SK-N-SH (cell line): Measurements from ENCODE around the gene SMARCC1. TPM values are rescaled to one million over a fixed set of nuclear protein-coding genes. Genes with fewer than 3 reads are reported as not detected.

Experiments used
- CTCF ChIA-PET: fragments of 300-600, 350-600 bp; formaldehyde crosslinking; extraction: SDS; loops from one replicate; lab custom pipeline; 2021; lab: Yijun Ruan, JAX
- POLR2A ChIA-PET: fragments of 350-600 bp; sonication (Branson Sonifier 250); formaldehyde crosslinking; extraction: SDS; loops from one replicate; lab custom pipeline; 2020; ENCODE audit warnings: antibody characterized with exemption, inconsistent platforms; lab: Yijun Ruan, JAX
- DNase-seq: peaks from one replicate; pipeline ENCODE4 v3.0.0; 2012
- H2AFZ ChIP-seq: fragments of 200-600 bp; sonication (generic); 2 replicates; pipeline ENCODE4 v1.8.1; 2016; ENCODE audit warnings: antibody characterized with exemption, mild to moderate bottlenecking, low read depth
- H3F3A ChIP-seq: fragments of 200-600 bp; sonication (generic); replicated peaks from 2 replicates; pipeline ENCODE3; 2016; ENCODE audit warnings: antibody characterized with exemption, mild to moderate bottlenecking; ENCODE audit not compliant: insufficient read depth
- H3K27ac ChIP-seq, 2 experiments: fragments of 200-500 bp in 1 of 2; fragments of 200-600 bp in 1 of 2; sonication (Bioruptor generic) in 1 of 2; sonication (generic), shearing (Covaris generic) in 1 of 2; 2 replicates each; pipeline versions ENCODE4 v1.5.1 to v1.6.1; 2014 to 2016; ENCODE audit warnings: low read depth in 2 of 2, inconsistent platforms in 1 of 2, low read length in 1 of 2, mild to moderate bottlenecking in 1 of 2, mixed read lengths in 1 of 2
- H3K27me3 ChIP-seq: fragments of 200-600 bp; sonication (generic), shearing (Covaris generic); 2 replicates; pipeline ENCODE4 v1.6.1; 2016; ENCODE audit warnings: mixed run types; ENCODE audit not compliant: insufficient read depth
- H3K36me3 ChIP-seq, 2 experiments: fragments of 200-500 bp in 1 of 2; fragments of 200-600 bp in 1 of 2; sonication (Bioruptor generic) in 1 of 2; sonication (generic) in 1 of 2; replicated peaks in 1 of 2; 2 replicates each; pipeline versions ENCODE3 to v1.5.1; 2014 to 2016; ENCODE audit warnings: low read length in 1 of 2, mild to moderate bottlenecking in 1 of 2; ENCODE audit not compliant: insufficient read depth in 2 of 2, control insufficient read depth in 1 of 2
- H3K4me1 ChIP-seq, 2 experiments: fragments of 200-500 bp in 1 of 2; fragments of 200-600 bp in 1 of 2; sonication (Bioruptor generic) in 1 of 2; sonication (generic), shearing (Covaris generic) in 1 of 2; 2 replicates each; pipeline versions ENCODE4 v1.5.1 to v1.6.1; 2014 to 2016; ENCODE audit warnings: low read depth in 1 of 2, low read length in 1 of 2, mixed run types in 1 of 2; ENCODE audit not compliant: insufficient read depth in 2 of 2, control insufficient read depth in 1 of 2
- H3K4me2 ChIP-seq: fragments of 200-600 bp; sonication (generic), shearing (Covaris generic); 2 replicates; pipeline ENCODE4 v1.6.1; 2017; ENCODE audit warnings: mixed run types
- H3K4me3 ChIP-seq, 2 experiments: fragments of 200-500 bp in 1 of 2; fragments of 200-600 bp in 1 of 2; sonication (Bioruptor generic) in 1 of 2; sonication (generic), shearing (Covaris generic) in 1 of 2; 2 replicates each; pipeline versions ENCODE4 v1.5.1 to v1.8.1; 2014 to 2016; ENCODE audit warnings: low read depth in 2 of 2, inconsistent platforms in 1 of 2, low read length in 1 of 2, mild to moderate bottlenecking in 1 of 2, mixed read lengths in 1 of 2, moderate library complexity in 1 of 2
- H3K79me2 ChIP-seq: fragments of 200-600 bp; sonication (generic); 2 replicates; pipeline ENCODE4 v1.8.1; 2017; ENCODE audit warnings: mild to moderate bottlenecking; ENCODE audit not compliant: insufficient read depth
- H3K9ac ChIP-seq: fragments of 200-600 bp; sonication (generic); 2 replicates; pipeline ENCODE4 v1.6.1; 2017; ENCODE audit warnings: mixed run types
- H3K9me2 ChIP-seq: fragments of 200-600 bp; sonication (generic); 2 replicates; pipeline ENCODE4 v1.6.1; 2017; ENCODE audit warnings: mixed run types
- H3K9me3 ChIP-seq: fragments of 200-600 bp; sonication (generic); 2 replicates; pipeline ENCODE4 v1.6.1; 2017; ENCODE audit warnings: mixed run types, mild to moderate bottlenecking, moderate library complexity
- H4K20me1 ChIP-seq: fragments of 200-600 bp; sonication (generic); 2 replicates; pipeline ENCODE4 v1.6.1; 2017; ENCODE audit warnings: mild to moderate bottlenecking, mixed run types; ENCODE audit not compliant: insufficient read depth
- EP300 ChIP-seq, 2 experiments: IDR thresholded peaks; 2 replicates each; pipeline versions ENCODE4 v1.4.0 to v1.6.1; 2012; ENCODE audit warnings: borderline replicate concordance in 1 of 2, low read depth in 1 of 2, low read length in 1 of 2
- FOXJ3 ChIP-seq: sonication (generic); formaldehyde crosslinking; IDR thresholded peaks from 2 replicates; pipeline ENCODE4 v1.5.1; 2020; ENCODE audit warnings: mild to moderate bottlenecking, missing genetic modification reagents
- FOXM1 ChIP-seq: IDR thresholded peaks from 2 replicates; pipeline ENCODE4 v1.4.0; 2012; ENCODE audit warnings: low read depth, mild to moderate bottlenecking
- IRF3 ChIP-seq: fragments of 150-350 bp; IDR thresholded peaks from 2 replicates; pipeline ENCODE4 v1.6.1; 2016; ENCODE audit warnings: mild to moderate bottlenecking, low read depth, low read length
- MXI1 ChIP-seq: IDR thresholded peaks from 2 replicates; pipeline ENCODE4 v1.6.1; 2012; ENCODE audit warnings: mild to moderate bottlenecking, low read depth, low read length, improper control_type of control experiment
- NRF1 ChIP-seq: IDR thresholded peaks from 2 replicates; pipeline ENCODE4 v1.6.1; 2012; ENCODE audit warnings: low read depth, mild to moderate bottlenecking, low read length
- POLR2AphosphoS5 ChIP-seq: IDR thresholded peaks from 2 replicates; pipeline ENCODE4 v1.6.1; 2012; ENCODE audit warnings: low read depth, low read length
- SIN3A ChIP-seq: IDR thresholded peaks from 2 replicates; pipeline ENCODE4 v1.6.1; 2012; ENCODE audit warnings: low read depth, mild to moderate bottlenecking, low read length, moderate library complexity, borderline replicate concordance
- TAF1 ChIP-seq: IDR thresholded peaks from 2 replicates; pipeline ENCODE4 v1.6.1; 2012; ENCODE audit warnings: low read depth, mild to moderate bottlenecking, low read length, moderate library complexity, borderline replicate concordance
- TEAD4 ChIP-seq: IDR thresholded peaks from 2 replicates; pipeline ENCODE4 v1.4.0; 2012; ENCODE audit warnings: mild to moderate bottlenecking, borderline replicate concordance; ENCODE audit not compliant: insufficient read depth
- USF1 ChIP-seq: IDR thresholded peaks from 2 replicates; pipeline ENCODE4 v1.4.0; 2012; ENCODE audit warnings: low read depth, borderline replicate concordance
- YY1 ChIP-seq: IDR thresholded peaks from 2 replicates; pipeline ENCODE4 v1.4.0; 2012; ENCODE audit warnings: low read depth, mild to moderate bottlenecking
- WGBS: methylation state at CpG from one replicate; pipeline ENCODE4 v1.1.6; 2017; ENCODE audit warnings: low lambda C conversion rate; 5-methylcytosine and 5-hydroxymethylcytosine counted together
- polyA plus RNA-seq, 3 experiments: library from polyadenylated mRNA; depleted of rRNA; stranded (reverse); fragments of >200 nt; gene quantifications; 2 replicates each; pipeline ENCODE4 v1.2.3, GENCODE V29; 2012
- TF ChIP-seq, protein P1 (sequence below): IDR thresholded peaks from 2 replicates; pipeline ENCODE4 v1.6.1; 2012; ENCODE audit warnings: mild to moderate bottlenecking, low read depth, low read length, moderate library complexity
- TF ChIP-seq, protein P2 (sequence below): IDR thresholded peaks from 2 replicates; pipeline ENCODE4 v1.4.0; 2012; ENCODE audit warnings: low read depth, borderline replicate concordance

The SMARCC1 gene
- polyA plus RNA-seq, 1 of the 3 experiments (the other 2 are of a cell fraction) = 16.5 TPM

DNA sequence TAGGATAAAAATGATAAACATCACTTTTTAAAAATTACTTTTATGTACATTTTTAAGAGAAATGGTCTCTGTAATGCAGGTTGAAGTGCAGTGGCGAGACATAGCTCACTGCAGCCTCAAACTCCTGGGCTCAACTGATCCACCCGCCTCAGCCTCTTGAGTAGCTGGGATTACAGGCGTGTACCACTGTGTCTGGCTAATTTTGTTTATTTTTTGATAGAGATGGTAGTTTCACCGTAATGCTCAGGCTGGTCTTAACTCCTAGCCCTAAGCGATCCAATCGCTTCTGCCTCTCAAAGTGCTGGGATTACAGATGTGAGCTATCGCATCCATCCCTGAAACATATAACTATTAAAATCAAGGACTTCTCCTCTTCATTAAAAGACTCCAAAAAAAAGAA lies 140.0 kb downstream of the SMARCC1 start:
- H4K20me1 ChIP-seq = no peaks in the 10 kb centered on the region; the same call in 1 of the 2 replicates
- CTCF ChIA-PET = interaction anchor here (1.7 kb wide), 1 partner anchor 10 kb away, joined by 3 read pairs; no protein-coding TSS in a partner anchor

More for the DNA sequence above, 140.0 kb downstream of the SMARCC1 start:
- POLR2A ChIA-PET = no interaction called here
- TF ChIP-seq, protein P1, sequence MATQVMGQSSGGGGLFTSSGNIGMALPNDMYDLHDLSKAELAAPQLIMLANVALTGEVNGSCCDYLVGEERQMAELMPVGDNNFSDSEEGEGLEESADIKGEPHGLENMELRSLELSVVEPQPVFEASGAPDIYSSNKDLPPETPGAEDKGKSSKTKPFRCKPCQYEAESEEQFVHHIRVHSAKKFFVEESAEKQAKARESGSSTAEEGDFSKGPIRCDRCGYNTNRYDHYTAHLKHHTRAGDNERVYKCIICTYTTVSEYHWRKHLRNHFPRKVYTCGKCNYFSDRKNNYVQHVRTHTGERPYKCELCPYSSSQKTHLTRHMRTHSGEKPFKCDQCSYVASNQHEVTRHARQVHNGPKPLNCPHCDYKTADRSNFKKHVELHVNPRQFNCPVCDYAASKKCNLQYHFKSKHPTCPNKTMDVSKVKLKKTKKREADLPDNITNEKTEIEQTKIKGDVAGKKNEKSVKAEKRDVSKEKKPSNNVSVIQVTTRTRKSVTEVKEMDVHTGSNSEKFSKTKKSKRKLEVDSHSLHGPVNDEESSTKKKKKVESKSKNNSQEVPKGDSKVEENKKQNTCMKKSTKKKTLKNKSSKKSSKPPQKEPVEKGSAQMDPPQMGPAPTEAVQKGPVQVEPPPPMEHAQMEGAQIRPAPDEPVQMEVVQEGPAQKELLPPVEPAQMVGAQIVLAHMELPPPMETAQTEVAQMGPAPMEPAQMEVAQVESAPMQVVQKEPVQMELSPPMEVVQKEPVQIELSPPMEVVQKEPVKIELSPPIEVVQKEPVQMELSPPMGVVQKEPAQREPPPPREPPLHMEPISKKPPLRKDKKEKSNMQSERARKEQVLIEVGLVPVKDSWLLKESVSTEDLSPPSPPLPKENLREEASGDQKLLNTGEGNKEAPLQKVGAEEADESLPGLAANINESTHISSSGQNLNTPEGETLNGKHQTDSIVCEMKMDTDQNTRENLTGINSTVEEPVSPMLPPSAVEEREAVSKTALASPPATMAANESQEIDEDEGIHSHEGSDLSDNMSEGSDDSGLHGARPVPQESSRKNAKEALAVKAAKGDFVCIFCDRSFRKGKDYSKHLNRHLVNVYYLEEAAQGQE = no peak
- TF ChIP-seq EP300 (IDR thresholded peaks at IDR 0.05; ENCODE audit: borderline replicate concordance in 1 of 2, low read depth in 1 of 2, low read length in 1 of 2) = no peak
- TF ChIP-seq FOXJ3 (CRISPR knock-in tag) = no peak
- no peak for TF ChIP-seq YY1
- TF ChIP-seq IRF3 = no peak
- no peak for TF ChIP-seq TAF1
- TF ChIP-seq USF1 = no peak
- no peak for TF ChIP-seq FOXM1
- no peak for TF ChIP-seq TEAD4
- no peak for TF ChIP-seq SIN3A
- no peak for TF ChIP-seq MXI1
- no peak for TF ChIP-seq POLR2AphosphoS5
- TF ChIP-seq NRF1 = no peak
- TF ChIP-seq, protein P2, sequence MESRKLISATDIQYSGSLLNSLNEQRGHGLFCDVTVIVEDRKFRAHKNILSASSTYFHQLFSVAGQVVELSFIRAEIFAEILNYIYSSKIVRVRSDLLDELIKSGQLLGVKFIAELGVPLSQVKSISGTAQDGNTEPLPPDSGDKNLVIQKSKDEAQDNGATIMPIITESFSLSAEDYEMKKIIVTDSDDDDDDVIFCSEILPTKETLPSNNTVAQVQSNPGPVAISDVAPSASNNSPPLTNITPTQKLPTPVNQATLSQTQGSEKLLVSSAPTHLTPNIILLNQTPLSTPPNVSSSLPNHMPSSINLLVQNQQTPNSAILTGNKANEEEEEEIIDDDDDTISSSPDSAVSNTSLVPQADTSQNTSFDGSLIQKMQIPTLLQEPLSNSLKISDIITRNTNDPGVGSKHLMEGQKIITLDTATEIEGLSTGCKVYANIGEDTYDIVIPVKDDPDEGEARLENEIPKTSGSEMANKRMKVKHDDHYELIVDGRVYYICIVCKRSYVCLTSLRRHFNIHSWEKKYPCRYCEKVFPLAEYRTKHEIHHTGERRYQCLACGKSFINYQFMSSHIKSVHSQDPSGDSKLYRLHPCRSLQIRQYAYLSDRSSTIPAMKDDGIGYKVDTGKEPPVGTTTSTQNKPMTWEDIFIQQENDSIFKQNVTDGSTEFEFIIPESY = no peak
- Histone ChIP-seq H3K4me2 (no peak overlapping the region), H2AFZ (no peak overlapping the region), H3K9ac (no peak overlapping the region), H3K9me2 (no peaks in the 10 kb centered on the region), H3K79me2 (peaks cover 57% of the 10 kb centered on the region), H3F3A (peaks cover 3% of the 10 kb centered on the region), H3K36me3 (peaks cover 25 to 49% of the 10 kb centered on the region in 2 experiments), H3K4me1 (no peaks in the 10 kb centered on the region), H3K4me3 (no peak overlapping the region), H3K9me3 (no peaks in the 10 kb centered on the region), H3K27me3 (no peaks in the 10 kb centered on the region), H3K27ac (no peak overlapping the region)
- 91% methylated on average over 7 of the region's 7 CpGs for WGBS
- DNase-seq = no peak
